DND-41 (cell line): ENCODE measurements around the gene APBB2.

Experiments used
- ATAC-seq: fragments of 200-7000 bp; cut with Tn5 transposase; 3 replicates; pipeline ENCODE4 v1.9.1; 2021; ENCODE audit warnings: low read depth; ENCODE audit not compliant: insufficient read depth
- DNase-seq: peaks from one replicate; pipeline ENCODE4 v3.0.0-alpha.2; 2020
- H2AFZ ChIP-seq: 2 replicates; pipeline ENCODE4 v1.6.0; 2012; ENCODE audit warnings: low read depth, low read length
- H3K27ac ChIP-seq: 2 replicates; pipeline ENCODE4 v1.5.1; 2012; ENCODE audit warnings: low read length, inconsistent platforms
- H3K27me3 ChIP-seq: fragments of 200-600 bp; sonication (generic); 2 replicates; pipeline ENCODE4 v1.6.0; 2012; ENCODE audit warnings: low read length, mild to moderate bottlenecking, inconsistent platforms; ENCODE audit not compliant: insufficient read depth, poor library complexity
- H3K36me3 ChIP-seq: 2 replicates; pipeline ENCODE4 v1.5.1; 2012; ENCODE audit warnings: low read length, inconsistent platforms; ENCODE audit not compliant: insufficient read depth
- H3K4me1 ChIP-seq: 2 replicates; pipeline ENCODE4 v1.5.1; 2012; ENCODE audit warnings: mild to moderate bottlenecking, low read length; ENCODE audit not compliant: insufficient read depth
- H3K4me2 ChIP-seq: 2 replicates; pipeline ENCODE4 v1.6.0; 2012; ENCODE audit warnings: mild to moderate bottlenecking, moderate library complexity, low read length, inconsistent platforms; ENCODE audit not compliant: insufficient read depth
- H3K4me3 ChIP-seq, 2 experiments: fragments of 200-600 bp in 1 of 2; shearing (Covaris generic) in 1 of 2; 2 replicates each; pipeline ENCODE4 v1.5.1; 2012 to 2016; ENCODE audit warnings: inconsistent platforms in 2 of 2, low read length in 2 of 2, mild to moderate bottlenecking in 2 of 2, low read depth in 1 of 2, moderate library complexity in 1 of 2
- H3K79me2 ChIP-seq: 2 replicates; pipeline ENCODE4 v1.6.0; 2012; ENCODE audit warnings: low read length, inconsistent platforms; ENCODE audit not compliant: insufficient read depth
- H3K9ac ChIP-seq: 2 replicates; pipeline ENCODE4 v1.6.0; 2012; ENCODE audit warnings: low read depth, mild to moderate bottlenecking, inconsistent platforms, low read length, moderate library complexity
- H3K9me3 ChIP-seq: 2 replicates; pipeline ENCODE4 v1.5.1; 2012; ENCODE audit warnings: low read length, moderate library complexity, mild to moderate bottlenecking, inconsistent platforms; ENCODE audit not compliant: insufficient read depth, severe bottlenecking
- H4K20me1 ChIP-seq: 2 replicates; pipeline ENCODE4 v1.6.0; 2012; ENCODE audit warnings: low read length; ENCODE audit not compliant: insufficient read depth
- CTCF ChIP-seq: IDR thresholded peaks from 2 replicates; pipeline ENCODE4 v1.5.1; 2012; ENCODE audit warnings: borderline replicate concordance, low read length, moderate library complexity, mild to moderate bottlenecking; ENCODE audit not compliant: poor library complexity, severe bottlenecking; ENCODE audit errors: extremely low read depth
- EZH2 ChIP-seq: IDR thresholded peaks from 3 replicates; pipeline ENCODE4 v1.6.1; 2012; ENCODE audit warnings: borderline replicate concordance, low read depth, mild to moderate bottlenecking, moderate library complexity, low read length, inconsistent platforms; ENCODE audit not compliant: severe bottlenecking

The APBB2 gene

GRCh38 chr4:41039317-41039716 is 175.0 kb downstream of the APBB2 start:
- Histone ChIP-seq H3K79me2 (no peaks in the 10 kb centered on the region), H3K9ac (no peak overlapping the region), H3K9me3 (no peaks in the 10 kb centered on the region), H3K4me3 (no peak overlapping the region), H4K20me1 (no peaks in the 10 kb centered on the region), H3K27ac (no peak overlapping the region), H3K36me3 (no peaks in the 10 kb centered on the region), H3K4me2 (no peak overlapping the region), H3K4me1 (no peaks in the 10 kb centered on the region), H3K27me3 (peaks cover 3% of the 10 kb centered on the region), H2AFZ (no peak overlapping the region)
- no peak for TF ChIP-seq EZH2
- TF ChIP-seq CTCF, result no peak
- DNase-seq, result no peak
- ATAC-seq, result no peak

- ATAC-seq (no peak), DNase-seq (no peak)
- no peak overlapping the region for H3K27ac ChIP-seq
- no peaks in the 10 kb centered on the region for H3K79me2 ChIP-seq
- H4K20me1 ChIP-seq, result no peaks in the 10 kb centered on the region
- no peak overlapping the region for H3K9ac ChIP-seq
- no peaks in the 10 kb centered on the region for H3K9me3 ChIP-seq
- H3K27me3 ChIP-seq, result peaks cover 3% of the 10 kb centered on the region
- H3K4me2 ChIP-seq, result no peak overlapping the region
- no peak overlapping the region for H2AFZ ChIP-seq
- H3K36me3 ChIP-seq, result no peaks in the 10 kb centered on the region
- H3K4me3 ChIP-seq, result no peak overlapping the region
- TF ChIP-seq EZH2 (no peak), CTCF (no peak)
- no peaks in the 10 kb centered on the region for H3K4me1 ChIP-seq
Observed at GRCh38 chr4:41038304-41038703, 176.0 kb downstream of the APBB2 start.

GRCh38 chr4:41029098-41029497 is 185.2 kb downstream of the APBB2 start:
- no peak for TF ChIP-seq CTCF
- TF ChIP-seq EZH2, result no peak
- no peak for DNase-seq
- no peak for ATAC-seq
- H3K27ac ChIP-seq, result no peak overlapping the region
- no peak overlapping the region for H2AFZ ChIP-seq
- H3K4me2 ChIP-seq, result no peak overlapping the region
- H3K36me3 ChIP-seq, result no peaks in the 10 kb centered on the region
- no peaks in the 10 kb centered on the region for H3K79me2 ChIP-seq
- no peaks in the 10 kb centered on the region for H3K4me1 ChIP-seq
- H3K9ac ChIP-seq, result no peak overlapping the region
- H3K27me3 ChIP-seq, result no peaks in the 10 kb centered on the region
- peaks cover 14% of the 10 kb centered on the region for H3K9me3 ChIP-seq
- H4K20me1 ChIP-seq, result no peaks in the 10 kb centered on the region
- no peak overlapping the region for H3K4me3 ChIP-seq

GRCh38 chr4:41028392-41029076 is 185.8 kb downstream of the APBB2 start:
- Histone ChIP-seq H3K27me3 (no peaks in the 10 kb centered on the region), H3K4me2 (no peak overlapping the region), H3K4me1 (no peaks in the 10 kb centered on the region), H4K20me1 (no peaks in the 10 kb centered on the region), H3K79me2 (no peaks in the 10 kb centered on the region), H3K9me3 (peaks cover 19% of the 10 kb centered on the region), H3K27ac (no peak overlapping the region), H3K4me3 (no peak overlapping the region), H2AFZ (no peak overlapping the region), H3K36me3 (no peaks in the 10 kb centered on the region), H3K9ac (no peak overlapping the region)
- TF ChIP-seq CTCF (no peak), EZH2 (no peak)
- no peak for ATAC-seq
- no peak for DNase-seq
